ENCODE data around the gene LAMA5. TPM values are rescaled to one million over a fixed set of nuclear protein-coding genes. Genes with fewer than 3 reads are reported as not detected.
"Not testable (repeated sequence)": the region's sequence is repeated elsewhere in the genome, so short reads cannot be mapped to it uniquely, and the experiment has no call there.

LAMA5 gene
- total and polyA plus RNA-seq, 7 donors = 1.8 to 409 (median 56.5) TPM

DNA sequence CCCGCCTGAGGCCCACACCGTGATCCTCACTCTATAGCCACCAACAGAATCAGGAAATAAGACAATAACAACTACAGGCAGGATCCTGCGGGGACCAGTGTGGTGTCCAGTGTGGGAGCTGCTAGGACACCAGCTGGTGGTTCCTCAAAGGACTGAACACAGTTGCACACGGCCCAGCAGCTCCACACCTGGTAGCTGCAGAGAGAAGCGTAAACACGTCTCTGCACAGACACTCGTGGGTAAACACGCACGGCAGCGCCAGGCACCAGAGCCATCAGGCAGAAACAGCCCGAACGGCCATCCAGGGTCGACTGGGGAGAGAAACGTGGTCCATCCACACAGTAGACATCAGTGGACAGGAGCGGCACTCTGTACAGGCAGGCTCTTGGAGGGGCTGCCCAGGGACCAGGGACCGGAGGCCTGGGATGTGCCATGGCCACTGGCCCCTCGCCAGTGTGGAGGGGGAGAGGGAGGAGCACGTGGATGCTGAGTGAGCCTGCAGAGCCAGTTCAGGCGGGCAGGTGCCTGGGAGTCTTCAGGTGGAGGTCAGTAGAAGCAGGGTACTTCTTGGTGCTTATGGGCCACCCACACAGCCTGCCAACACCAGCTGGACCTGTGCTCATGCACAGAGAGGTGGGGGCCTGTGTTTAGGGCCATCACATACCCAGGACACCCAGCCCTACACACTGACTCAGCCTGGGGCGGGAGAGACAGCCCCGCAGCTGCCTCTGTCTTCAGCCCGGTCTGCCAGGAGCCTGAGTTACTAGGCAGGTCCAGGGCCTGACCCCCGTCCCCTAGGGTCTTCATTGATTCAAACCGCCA lies 7.4 kb upstream of the LAMA5 start:
- no peaks in the 10 kb centered on the region for H3K36me3 ChIP-seq
- no peaks in the 10 kb centered on the region for H3K9me3 ChIP-seq
- H3K4me3 ChIP-seq = no peak overlapping the region
- DNase-seq = no peak
- peaks cover 0 to 84% (median 84%) of the 10 kb centered on the region in 4 donors for H3K4me1 ChIP-seq
- intact Hi-C loops (cut with DNase I) = loop anchor here (5.0 kb wide), 1 partner anchor 32 kb away; no protein-coding TSS in a partner anchor
- peak overlapping the region; percentile 81 to 99 (median 86) for H3K27ac ChIP-seq
- WGBS, 2 donors = 28 to 57% methylated on average over 24 of the region's 24 CpGs
- no peaks in the 10 kb centered on the region for H3K27me3 ChIP-seq
- no peak for TF ChIP-seq POLR2A (IDR thresholded peaks at IDR 0.05)
- TF ChIP-seq EP300 (IDR thresholded peaks at IDR 0.05) = no peak
- no peak for TF ChIP-seq POLR2AphosphoS5 (IDR thresholded peaks at IDR 0.05)
- no peak for TF ChIP-seq CTCF (IDR thresholded peaks at IDR 0.05)

DNA sequence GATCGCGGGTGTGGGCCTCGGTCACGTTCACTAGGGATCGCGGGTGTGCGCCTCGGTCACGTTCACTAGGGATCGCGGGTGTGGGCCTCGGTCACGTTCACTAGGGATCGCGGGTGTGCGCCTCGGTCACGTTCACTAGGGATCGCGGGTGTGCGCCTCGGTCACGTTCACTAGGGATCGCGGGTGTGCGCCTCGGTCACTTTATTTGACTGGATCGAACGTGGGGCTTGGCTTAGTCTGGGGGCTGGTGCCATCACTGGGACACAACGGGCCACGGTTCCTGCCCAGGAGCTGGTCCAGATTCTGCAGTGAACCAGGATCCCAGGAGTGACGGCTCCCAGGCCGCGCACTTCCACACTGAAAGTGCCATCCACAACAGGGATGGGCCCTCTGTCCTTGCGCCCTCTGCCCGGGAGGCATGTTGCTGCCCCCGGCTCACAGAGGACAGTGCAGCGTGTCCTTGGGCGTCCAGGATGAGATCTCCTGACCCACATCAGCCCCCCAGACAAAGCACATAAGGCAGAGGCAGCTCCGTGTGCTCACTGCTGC lies 6.6 kb upstream of the LAMA5 start:
- H3K27ac ChIP-seq = peak overlapping the region; percentile 81 to 99 (median 86)
- intact Hi-C loops (cut with DNase I) = not testable (repeated sequence)
- WGBS, 2 donors = 81 to 93% methylated on average over 27 of the region's 40 CpGs

DNA sequence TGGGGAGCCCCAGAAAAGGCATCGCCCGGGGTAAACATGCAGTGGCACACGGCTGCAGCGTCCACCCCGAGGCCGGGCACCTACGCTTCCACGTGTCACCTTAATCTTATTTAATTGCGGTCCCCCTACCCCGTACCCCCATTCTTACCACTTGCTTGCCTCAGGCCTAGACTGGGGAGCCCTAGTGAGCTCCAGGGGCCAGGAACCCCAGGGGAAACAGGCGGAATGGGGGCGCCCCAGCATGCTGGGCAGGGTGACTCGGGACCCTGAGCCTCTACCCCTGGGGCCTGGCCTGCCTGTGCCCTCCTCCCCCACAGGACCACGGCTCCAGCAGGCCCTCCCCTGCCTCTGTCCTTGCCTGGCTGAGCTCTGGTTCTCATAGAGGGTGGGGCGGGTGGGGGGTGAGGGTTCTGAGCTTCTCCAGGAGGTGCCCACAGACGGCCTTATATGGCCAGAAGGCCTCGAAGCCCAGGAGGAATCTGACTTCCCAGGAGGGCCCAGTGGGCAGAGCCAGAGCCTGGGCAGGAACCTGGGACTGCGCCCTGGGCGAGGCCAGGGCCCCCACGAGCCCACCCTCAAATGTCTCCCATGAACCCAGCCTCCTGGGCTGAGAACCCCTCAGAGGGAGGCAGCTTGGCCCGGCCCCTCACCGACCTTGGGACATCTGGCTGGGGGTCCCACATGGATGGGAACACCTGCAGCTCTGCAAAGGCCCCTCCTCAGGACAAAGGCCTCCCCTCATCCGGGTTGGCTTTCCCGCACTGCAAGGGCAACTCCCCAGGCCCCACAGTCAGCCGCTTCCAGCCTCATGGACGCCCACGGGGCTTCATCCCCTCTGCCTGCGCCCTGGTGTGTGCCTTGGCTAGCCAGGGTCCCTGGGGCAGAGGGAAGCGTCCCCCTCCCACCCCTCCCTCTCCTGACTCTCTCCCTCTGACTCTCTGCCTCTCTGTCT lies 5.2 kb upstream of the LAMA5 start:
- intact Hi-C loops (cut with DNase I) = no loop called here
- Histone ChIP-seq H3K27ac (peak overlapping the region; percentile 95 to 99 (median 98)), H3K27me3 (no peaks in the 10 kb centered on the region), H3K36me3 (no peaks in the 10 kb centered on the region), H3K4me3 (peak overlapping the region in 3 of 4 donors; percentile 2 to 14 (median 12)), H3K9me3 (no peaks in the 10 kb centered on the region), H3K4me1 (peaks cover 0 to 93% (median 92%) of the 10 kb centered on the region in 4 donors)
- DNase-seq = peak; percentile 92
- peak in 1 of 2 donors; percentile 16 for TF ChIP-seq POLR2A (IDR thresholded peaks at IDR 0.05)
- TF ChIP-seq CTCF (IDR thresholded peaks at IDR 0.05) = no peak
- TF ChIP-seq EP300 (IDR thresholded peaks at IDR 0.05) = peak in 1 of 4 donors; percentile 50
- peak; percentile 62 to 74 (median 67) for TF ChIP-seq POLR2AphosphoS5 (IDR thresholded peaks at IDR 0.05)
- 66 to 80% methylated on average over 29 of the region's 29 CpGs for WGBS, 2 donors

More for the DNA sequence above, 6.6 kb upstream of the LAMA5 start:
- H3K4me3 ChIP-seq, H3K9me3 ChIP-seq, H3K36me3 ChIP-seq, DNase-seq, H3K27me3 ChIP-seq: not testable (repeated sequence)
- H3K4me1 ChIP-seq = peaks cover 0 to 93% (median 92%) of the 10 kb centered on the region in 4 donors

DNA sequence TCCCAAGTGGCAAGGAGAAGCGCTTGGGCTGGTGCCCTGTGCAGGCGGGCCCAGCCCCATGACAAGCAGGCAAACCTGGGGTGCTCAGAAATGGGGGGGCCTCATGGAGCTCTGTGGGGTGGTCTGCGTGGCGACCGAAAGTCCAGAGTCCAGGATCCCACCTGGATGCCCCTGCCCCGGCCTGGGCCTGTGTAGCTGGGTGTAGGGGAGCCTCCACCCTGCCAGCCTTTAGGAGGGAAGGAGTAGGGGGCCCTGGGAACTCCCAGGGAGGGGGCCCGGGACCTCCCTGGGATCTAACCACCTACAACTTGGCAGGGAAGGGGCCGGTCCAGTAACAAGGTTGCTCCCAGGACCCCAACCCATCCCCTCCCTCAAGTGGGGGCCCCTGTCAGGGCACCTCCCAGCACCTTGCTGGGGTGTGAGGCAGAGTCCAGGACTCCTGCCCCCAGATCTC lies 4.5 kb upstream of the LAMA5 start:
- intact Hi-C loops (cut with DNase I) = no loop called here
- H3K27me3 ChIP-seq = no peaks in the 10 kb centered on the region
- TF ChIP-seq EP300 (IDR thresholded peaks at IDR 0.05) = no peak
- no peak for TF ChIP-seq CTCF (IDR thresholded peaks at IDR 0.05)
- TF ChIP-seq POLR2AphosphoS5 (IDR thresholded peaks at IDR 0.05) = no peak
- no peak for TF ChIP-seq POLR2A (IDR thresholded peaks at IDR 0.05)
- WGBS, 2 donors = 81 to 90% methylated on average over 8 of the region's 8 CpGs
- H3K4me1 ChIP-seq = peaks cover 0 to 88% (median 88%) of the 10 kb centered on the region in 4 donors
- H3K4me3 ChIP-seq = peak overlapping the region in 3 of 4 donors; percentile 2 to 14 (median 12)
- DNase-seq = no peak
- H3K27ac ChIP-seq = peak overlapping the region; percentile 95 to 99 (median 98)
- no peaks in the 10 kb centered on the region for H3K9me3 ChIP-seq
- no peaks in the 10 kb centered on the region for H3K36me3 ChIP-seq

Measured in sigmoid colon (tissue), 7 donors.